CD4-positive, CD25-positive, alpha-beta regulatory T cell (primary cell): Measurements from ENCODE around the gene GRK4. TPM values are rescaled to one million over a fixed set of nuclear protein-coding genes. Genes with fewer than 3 reads are reported as not detected.

Experiments
- ATAC-seq, 2 donors: fragments of 150-1000 bp; cut with Tn5 transposase; one replicate each; pipeline ENCODE4 v1.10.0; 2021; ENCODE audit warnings: low read depth in 2 of 2, moderate number of reproducible peaks in 2 of 2, moderate library complexity in 1 of 2
- DNase-seq, 3 donors: peaks; one replicate each; pipeline versions ENCODE4 v3.0.0 to v3.0.0-alpha.2; 2012 to 2022; ENCODE audit warnings: mixed read lengths in 1 of 3
- H3K27ac ChIP-seq: one replicate; pipeline ENCODE4 v1.7.0; 2013; ENCODE audit warnings: mild to moderate bottlenecking, low read length; ENCODE audit not compliant: insufficient read depth, poor library complexity, severe bottlenecking
- H3K27me3 ChIP-seq: one replicate; pipeline ENCODE4 v1.7.0; 2013; ENCODE audit warnings: low read length; ENCODE audit not compliant: control insufficient read depth, insufficient read depth
- H3K36me3 ChIP-seq: one replicate; pipeline ENCODE4 v1.7.0; 2013; ENCODE audit warnings: mild to moderate bottlenecking, low read length, moderate library complexity; ENCODE audit not compliant: control insufficient read depth, insufficient read depth
- H3K4me1 ChIP-seq: 2 replicates; pipeline ENCODE4 v1.7.0; 2013; ENCODE audit warnings: mild to moderate bottlenecking, low read length; ENCODE audit not compliant: insufficient read depth, control insufficient read depth, poor library complexity, severe bottlenecking
- H3K4me3 ChIP-seq: one replicate; pipeline ENCODE4 v1.7.0; 2013; ENCODE audit warnings: low read depth, mild to moderate bottlenecking, low read length, moderate library complexity
- H3K9me3 ChIP-seq, 2 experiments: 1 replicate in 1 of 2; 2 replicates in 1 of 2; pipeline ENCODE4 v1.7.0; 2013; ENCODE audit warnings: low read length in 2 of 2, mild to moderate bottlenecking in 1 of 2, moderate library complexity in 1 of 2; ENCODE audit not compliant: control insufficient read depth in 2 of 2
- H3K27ac Mint-ChIP-seq, 3 donors: one replicate each; pipeline ENCODE4 v1.8.0; 2020 to 2022; ENCODE audit warnings: mild to moderate bottlenecking in 3 of 3, mixed read lengths in 3 of 3, moderate library complexity in 2 of 3
- H3K27me3 Mint-ChIP-seq: one replicate; pipeline ENCODE4 v1.8.0; 2022; ENCODE audit warnings: mild to moderate bottlenecking, mixed read lengths
- H3K36me3 Mint-ChIP-seq: one replicate; pipeline ENCODE4 v1.8.0; 2020; ENCODE audit warnings: mixed read lengths
- H3K4me1 Mint-ChIP-seq, 4 donors: one replicate each; pipeline ENCODE4 v1.8.0; 2020 to 2022; ENCODE audit warnings: mixed read lengths in 4 of 4, mild to moderate bottlenecking in 1 of 4
- H3K4me3 Mint-ChIP-seq, 4 donors: one replicate each; pipeline ENCODE4 v1.8.0; 2020 to 2022; ENCODE audit warnings: mild to moderate bottlenecking in 4 of 4, mixed read lengths in 4 of 4, moderate library complexity in 3 of 4
- H3K9me3 Mint-ChIP-seq, 7 donors: one replicate each; pipeline ENCODE4 v1.8.0; 2020 to 2022; ENCODE audit warnings: mixed read lengths in 7 of 7, mild to moderate bottlenecking in 3 of 7, moderate library complexity in 2 of 7
- polyA plus RNA-seq, 4 donors: library from polyadenylated mRNA; unstranded; fragments of 300-500 nt; fragmentation: Illumina TruSeq; gene quantifications; one replicate each; pipeline ENCODE4 v1.2.3, GENCODE V29; 2021
- total RNA-seq: library from RNA; stranded (reverse); gene quantifications from one replicate; pipeline ENCODE4 v1.2.3, GENCODE V29; 2022

The GRK4 gene
- total and polyA plus RNA-seq, 5 donors from 2014 or later: 0.64 to 2.8 (median 1.2) TPM

DNA sequence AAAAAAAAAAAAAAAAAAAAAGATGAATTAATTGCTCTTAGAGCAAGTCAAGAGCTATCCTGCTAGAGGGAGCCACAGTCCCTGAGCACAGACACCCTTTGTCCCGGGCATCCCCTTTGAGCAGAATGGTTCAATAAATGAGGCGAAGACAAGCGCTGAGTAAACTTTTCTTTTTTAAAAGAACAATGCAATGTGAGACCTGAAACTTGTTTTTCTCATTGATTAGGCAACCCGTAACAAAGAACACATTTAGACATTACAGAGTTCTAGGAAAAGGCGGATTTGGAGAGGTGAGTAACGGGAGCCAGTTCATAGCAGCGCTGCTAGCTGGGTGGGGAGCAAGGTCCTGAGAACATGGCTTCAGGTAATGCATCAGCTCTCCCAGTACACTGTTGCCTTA lies 46.1 kb downstream of the GRK4 start:
- peak in 2 of 3 donors; percentile 1 to 39 for DNase-seq
- ATAC-seq: no peak
- Mint-ChIP-seq H3K4me1 (peaks cover 0 to 9% (median 3%) of the 10 kb centered on the region in 4 donors), H3K27ac (no peak overlapping the region), H3K9me3 (no peaks in the 10 kb centered on the region), H3K4me3 (no peak overlapping the region), H3K27me3 (peaks cover 31% of the 10 kb centered on the region), H3K36me3 (no peaks in the 10 kb centered on the region)
- Histone ChIP-seq H3K4me1 (no peaks in the 10 kb centered on the region), H3K27me3 (no peaks in the 10 kb centered on the region), H3K4me3 (no peak overlapping the region), H3K27ac (no peak overlapping the region), H3K36me3 (no peaks in the 10 kb centered on the region), H3K9me3 (no peaks in the 10 kb centered on the region)

DNA sequence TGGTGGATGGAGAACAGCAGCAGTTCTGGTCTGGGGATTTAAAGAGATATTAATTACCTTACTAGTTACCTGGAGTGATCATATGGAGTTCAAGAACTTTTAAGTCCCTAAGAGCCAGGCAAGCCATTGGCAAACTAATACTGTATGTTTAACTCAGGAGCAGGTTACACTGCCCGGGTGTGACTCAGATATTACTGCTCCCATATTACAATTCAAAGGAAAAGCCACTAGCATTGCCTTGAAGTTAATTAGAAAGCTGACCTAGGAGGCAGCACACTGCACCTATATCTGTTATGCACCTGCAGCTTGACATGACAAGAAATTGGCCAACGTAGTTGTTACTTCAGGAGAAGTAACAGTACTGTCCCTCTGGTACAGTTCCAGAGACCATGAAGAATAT lies 47.2 kb downstream of the GRK4 start:
- ATAC-seq (no peak), DNase-seq (no peak)
- Histone ChIP-seq H3K4me3 (no peak overlapping the region), H3K27ac (no peak overlapping the region), H3K9me3 (no peaks in the 10 kb centered on the region), H3K27me3 (no peaks in the 10 kb centered on the region), H3K36me3 (no peaks in the 10 kb centered on the region), H3K4me1 (no peaks in the 10 kb centered on the region)
- Mint-ChIP-seq H3K27ac (no peak overlapping the region), H3K27me3 (peaks cover 36% of the 10 kb centered on the region), H3K4me3 (no peak overlapping the region), H3K4me1 (peaks cover 0 to 13% (median 3%) of the 10 kb centered on the region in 4 donors), H3K36me3 (no peaks in the 10 kb centered on the region), H3K9me3 (no peaks in the 10 kb centered on the region)

DNA sequence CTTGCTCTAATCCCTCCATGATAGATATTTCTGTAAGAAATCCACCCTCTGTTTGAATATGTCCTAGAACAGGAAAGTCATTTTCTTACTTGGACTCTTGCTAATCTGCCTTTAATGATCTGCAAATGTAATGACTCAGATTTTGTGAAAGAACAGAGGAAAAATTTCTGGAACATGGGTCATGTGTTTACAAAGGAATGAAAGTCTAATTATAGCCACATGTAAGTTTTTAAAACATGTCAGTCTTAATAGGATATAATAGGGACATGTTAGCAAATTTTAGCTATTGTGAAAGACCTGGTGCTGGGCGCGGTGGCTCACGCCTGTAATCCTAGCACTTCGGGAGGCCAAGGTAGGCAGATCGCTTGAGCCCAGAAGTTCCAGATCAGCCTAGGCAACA lies 47.6 kb downstream of the GRK4 start:
- H3K27ac ChIP-seq: no peak overlapping the region
- H3K36me3 ChIP-seq: no peaks in the 10 kb centered on the region
- Mint-ChIP-seq H3K4me3 (no peak overlapping the region), H3K27me3 (peaks cover 36% of the 10 kb centered on the region), H3K4me1 (peaks cover 0 to 13% (median 3%) of the 10 kb centered on the region in 4 donors), H3K36me3 (no peaks in the 10 kb centered on the region), H3K27ac (no peak overlapping the region), H3K9me3 (no peaks in the 10 kb centered on the region)
- no peak for DNase-seq
- no peaks in the 10 kb centered on the region for H3K4me1 ChIP-seq
- no peak for ATAC-seq
- no peaks in the 10 kb centered on the region for H3K27me3 ChIP-seq
- no peaks in the 10 kb centered on the region for H3K9me3 ChIP-seq
- no peak overlapping the region for H3K4me3 ChIP-seq

DNA sequence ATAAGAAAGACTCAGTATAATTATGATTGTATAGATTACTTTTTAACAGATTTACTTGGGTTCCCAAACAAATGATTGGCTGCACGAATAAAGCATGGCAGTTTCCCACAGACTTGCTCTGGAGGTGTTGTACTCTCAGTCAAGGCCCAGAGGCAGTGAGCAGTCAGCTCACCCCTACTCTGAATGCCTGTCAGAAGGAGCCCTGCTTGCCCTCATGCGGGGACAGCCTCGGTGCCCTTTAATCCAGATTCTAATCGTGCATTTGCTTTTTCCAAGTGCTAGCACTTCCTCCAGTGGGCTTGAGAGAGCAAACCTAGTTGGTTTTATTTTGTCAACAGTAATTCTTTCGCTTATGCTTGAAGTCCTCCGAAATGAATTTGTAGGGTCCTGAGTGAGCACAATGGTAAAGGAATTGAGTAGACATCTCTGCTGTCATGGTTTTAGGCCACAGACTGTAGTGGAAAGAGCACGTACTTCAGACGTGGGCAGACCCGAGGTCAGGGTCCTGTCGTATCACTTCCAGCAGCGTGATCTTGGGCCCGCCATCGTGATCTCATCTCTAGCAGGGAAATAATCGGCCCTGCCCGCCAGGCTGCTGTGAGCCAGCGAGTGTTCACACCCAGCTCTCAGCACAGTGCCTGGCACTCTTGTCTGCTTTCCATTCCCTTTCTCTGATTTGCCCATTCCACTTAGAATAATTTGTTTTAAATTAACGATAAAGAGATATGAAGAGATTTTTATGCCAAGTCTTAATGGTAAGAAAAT lies 48.3 kb downstream of the GRK4 start:
- H3K9me3 Mint-ChIP-seq: no peaks in the 10 kb centered on the region
- no peaks in the 10 kb centered on the region for H3K36me3 Mint-ChIP-seq
- H3K27ac ChIP-seq: no peak overlapping the region
- H3K4me3 ChIP-seq: no peak overlapping the region
- no peak for DNase-seq
- H3K36me3 ChIP-seq: no peaks in the 10 kb centered on the region
- H3K4me1 ChIP-seq: no peaks in the 10 kb centered on the region
- no peak overlapping the region for H3K27ac Mint-ChIP-seq
- peaks cover 35% of the 10 kb centered on the region for H3K27me3 Mint-ChIP-seq
- H3K4me3 Mint-ChIP-seq: no peak overlapping the region
- ATAC-seq: no peak
- no peaks in the 10 kb centered on the region for H3K27me3 ChIP-seq
- H3K4me1 Mint-ChIP-seq: peaks cover 0 to 13% (median 3%) of the 10 kb centered on the region in 4 donors
- no peaks in the 10 kb centered on the region for H3K9me3 ChIP-seq

DNA sequence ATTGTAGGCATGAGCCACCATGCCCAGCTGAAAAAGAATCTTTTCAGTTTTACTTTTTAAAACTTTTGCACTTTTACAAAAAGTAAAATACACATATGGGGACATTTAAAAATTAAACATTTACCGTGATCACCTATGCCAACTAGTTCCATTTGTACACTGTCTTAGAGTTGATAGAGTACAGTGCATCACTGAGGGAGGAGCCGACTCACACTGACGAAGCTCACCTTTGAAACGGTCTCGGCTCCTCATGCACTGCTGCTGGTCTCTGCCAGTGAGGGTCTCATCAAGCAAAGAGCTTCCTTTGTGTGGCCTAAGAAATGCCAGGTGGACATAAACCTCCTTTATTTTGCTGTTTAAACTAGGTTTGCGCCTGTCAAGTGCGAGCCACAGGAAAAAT lies 50.0 kb downstream of the GRK4 start:
- Histone ChIP-seq H3K4me3 (no peak overlapping the region), H3K27ac (no peak overlapping the region), H3K36me3 (no peaks in the 10 kb centered on the region), H3K4me1 (no peaks in the 10 kb centered on the region), H3K9me3 (no peaks in the 10 kb centered on the region), H3K27me3 (no peaks in the 10 kb centered on the region)
- H3K9me3 Mint-ChIP-seq: no peaks in the 10 kb centered on the region
- H3K27ac Mint-ChIP-seq: no peak overlapping the region
- ATAC-seq (no peak), DNase-seq (no peak)
- peaks cover 0 to 13% (median 3%) of the 10 kb centered on the region in 4 donors for H3K4me1 Mint-ChIP-seq
- peaks cover 28% of the 10 kb centered on the region for H3K27me3 Mint-ChIP-seq
- no peak overlapping the region for H3K4me3 Mint-ChIP-seq
- H3K36me3 Mint-ChIP-seq: no peaks in the 10 kb centered on the region

DNA sequence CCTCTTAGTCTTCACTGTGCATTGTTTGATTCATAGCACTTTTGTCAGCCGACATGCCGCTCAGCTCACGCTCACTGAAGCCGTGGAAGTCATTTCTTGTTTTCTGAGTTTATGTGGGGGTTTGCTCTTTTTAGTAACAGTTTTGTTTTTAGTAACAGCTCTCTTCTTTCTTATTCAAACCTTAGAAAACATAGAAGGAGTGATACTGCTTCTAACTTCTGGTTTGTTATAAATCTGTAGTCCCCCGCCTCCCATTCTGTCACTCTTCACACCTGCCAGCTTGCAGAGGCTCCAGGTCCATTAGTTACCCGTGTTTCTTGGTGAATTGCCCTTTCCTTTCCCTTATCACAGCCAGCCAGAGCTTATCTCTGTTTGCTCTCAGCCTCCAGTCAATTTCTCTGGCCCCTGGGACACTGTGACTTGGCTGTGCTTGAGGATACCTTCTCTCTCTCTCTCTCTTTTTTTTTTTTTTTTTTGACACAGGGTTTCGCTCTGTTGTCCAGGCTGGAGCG lies 50.5 kb downstream of the GRK4 start:
- no peaks in the 10 kb centered on the region for H3K36me3 Mint-ChIP-seq
- H3K27me3 Mint-ChIP-seq: peaks cover 24% of the 10 kb centered on the region
- no peak overlapping the region for H3K4me3 Mint-ChIP-seq
- Histone ChIP-seq H3K4me3 (no peak overlapping the region), H3K27me3 (no peaks in the 10 kb centered on the region), H3K36me3 (no peaks in the 10 kb centered on the region), H3K27ac (no peak overlapping the region), H3K4me1 (no peaks in the 10 kb centered on the region), H3K9me3 (no peaks in the 10 kb centered on the region)
- H3K4me1 Mint-ChIP-seq: peaks cover 0 to 13% (median 3%) of the 10 kb centered on the region in 4 donors
- no peaks in the 10 kb centered on the region for H3K9me3 Mint-ChIP-seq
- DNase-seq: peak in 1 of 3 donors; percentile 39
- no peak overlapping the region for H3K27ac Mint-ChIP-seq
- ATAC-seq: no peak

DNA sequence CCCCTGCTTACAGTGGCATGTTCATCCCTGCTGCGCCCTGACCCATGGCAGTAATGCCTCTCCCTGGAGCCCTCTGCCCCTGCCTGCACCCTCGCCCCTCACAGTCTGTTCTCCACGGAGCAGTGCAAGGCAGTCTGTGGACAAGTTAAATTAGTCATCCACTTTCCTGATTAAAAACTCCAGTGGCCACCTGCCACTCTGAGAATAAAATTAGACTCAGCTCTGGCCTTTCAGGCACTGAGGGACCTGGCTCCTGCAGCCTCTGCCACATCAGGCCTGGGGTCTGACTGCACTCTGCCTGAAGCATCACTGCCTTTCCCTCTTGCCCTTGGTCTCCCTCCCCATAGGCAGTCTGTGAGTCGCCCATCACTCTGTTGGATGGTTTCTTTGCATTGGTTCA lies 53.6 kb downstream of the GRK4 start:
- no peak overlapping the region for H3K27ac Mint-ChIP-seq
- H3K36me3 Mint-ChIP-seq: no peaks in the 10 kb centered on the region
- peaks cover 0 to 13% (median 5%) of the 10 kb centered on the region in 4 donors for H3K4me1 Mint-ChIP-seq
- H3K27me3 Mint-ChIP-seq: peaks cover 29% of the 10 kb centered on the region
- DNase-seq (no peak), ATAC-seq (no peak)
- Histone ChIP-seq H3K4me1 (no peaks in the 10 kb centered on the region), H3K27me3 (no peaks in the 10 kb centered on the region), H3K4me3 (no peak overlapping the region), H3K27ac (no peak overlapping the region), H3K9me3 (no peaks in the 10 kb centered on the region), H3K36me3 (no peaks in the 10 kb centered on the region)
- no peak overlapping the region for H3K4me3 Mint-ChIP-seq
- H3K9me3 Mint-ChIP-seq: peaks cover 0 to 1% (median 0%) of the 10 kb centered on the region in 7 donors

DNA sequence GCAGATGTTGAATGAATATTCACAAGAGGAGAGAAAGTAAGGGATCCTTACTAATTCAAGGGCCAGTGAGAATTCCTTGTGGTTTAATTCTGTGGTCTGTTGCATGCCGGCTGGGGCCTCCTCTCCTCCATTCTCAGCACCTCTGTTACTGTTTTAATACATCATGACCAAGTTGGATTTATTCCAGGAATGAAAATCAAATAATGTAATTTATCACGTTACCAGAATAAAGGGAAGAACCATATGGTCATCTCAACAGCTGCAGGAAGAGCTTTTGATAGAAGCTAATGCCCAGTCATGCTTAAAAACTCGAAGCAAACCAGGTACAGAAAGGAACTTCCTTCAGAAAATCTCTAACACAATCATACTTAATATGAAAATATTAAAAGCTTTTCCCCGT lies 54.1 kb downstream of the GRK4 start:
- ATAC-seq (no peak), DNase-seq (no peak)
- Mint-ChIP-seq H3K4me1 (peaks cover 0 to 13% (median 6%) of the 10 kb centered on the region in 4 donors), H3K4me3 (no peak overlapping the region), H3K9me3 (peaks cover 0 to 1% (median 0%) of the 10 kb centered on the region in 7 donors), H3K27ac (no peak overlapping the region), H3K36me3 (no peaks in the 10 kb centered on the region), H3K27me3 (peaks cover 31% of the 10 kb centered on the region)
- H3K4me3 ChIP-seq: no peak overlapping the region
- no peaks in the 10 kb centered on the region for H3K36me3 ChIP-seq
- H3K27ac ChIP-seq: no peak overlapping the region
- H3K9me3 ChIP-seq: no peaks in the 10 kb centered on the region
- H3K27me3 ChIP-seq: no peaks in the 10 kb centered on the region
- H3K4me1 ChIP-seq: no peaks in the 10 kb centered on the region
